GM18498 (cell line): ENCODE data around the gene TMEM273.

ENCODE experiments used
- ATAC-seq: cut with Tn5 transposase; IDR thresholded peaks from one replicate; pipeline ENCODE4 v1.9.1; 2021; ENCODE audit warnings: mild to moderate bottlenecking, moderate library complexity; ENCODE audit not compliant: unreplicated experiment

Gene TMEM273

GRCh38 chr10:49177391-49178355 lies 10.5 kb downstream of the TMEM273 start:
- peak; percentile 80 for ATAC-seq

- no peak for ATAC-seq
These were observed 11.6 kb downstream of the TMEM273 start for GRCh38 chr10:49176310-49177268.

GRCh38 chr10:49175587-49176309 lies 12.4 kb downstream of the TMEM273 start:
- ATAC-seq, result no peak

- no peak for ATAC-seq
These were observed 13.2 kb downstream of the TMEM273 start for GRCh38 chr10:49174926-49175500.

- no peak for ATAC-seq
These were observed 13.8 kb downstream of the TMEM273 start for GRCh38 chr10:49174261-49174925.

GRCh38 chr10:49173853-49174252 lies 14.3 kb downstream of the TMEM273 start:
- no peak for ATAC-seq

GRCh38 chr10:49173201-49173772 lies 14.9 kb downstream of the TMEM273 start:
- ATAC-seq, result no peak

- no peak for ATAC-seq
These were observed 15.4 kb downstream of the TMEM273 start for GRCh38 chr10:49172777-49173132.

GRCh38 chr10:49172061-49172776 lies 16.0 kb downstream of the TMEM273 start:
- no peak for ATAC-seq

GRCh38 chr10:49171326-49172060 lies 16.7 kb downstream of the TMEM273 start:
- no peak for ATAC-seq

- ATAC-seq, result no peak
These were observed 17.4 kb downstream of the TMEM273 start for GRCh38 chr10:49170632-49171325.

GRCh38 chr10:49169776-49170175 lies 18.4 kb downstream of the TMEM273 start:
- no peak for ATAC-seq

- ATAC-seq, result no peak
These were observed 19.2 kb downstream of the TMEM273 start for GRCh38 chr10:49168831-49169500.

GRCh38 chr10:49168171-49168540 lies 20.0 kb downstream of the TMEM273 start:
- no peak for ATAC-seq

GRCh38 chr10:49167425-49168170 lies 20.6 kb downstream of the TMEM273 start:
- ATAC-seq, result no peak
